Natural killer cell treated with Interleukin-12 subunit alpha and Interleukin-12 subunit beta and Interleukin-15 and Interleukin-18, amount 100 ng/mL, for 72 hours (primary cell): Measurements from ENCODE around the gene EPC2. TPM values are rescaled to one million over a fixed set of nuclear protein-coding genes. Genes with fewer than 3 reads are reported as not detected.
"Not testable (repeated sequence)": the region's sequence is repeated elsewhere in the genome, so short reads cannot be mapped to it uniquely, and the experiment has no call there.

Experiments
- ATAC-seq, 2 donors: fragments of 150-1000 bp; cut with Tn5 transposase in 1 of 2; sonication (Bioruptor Pico), chemical (Tn5 transposase) in 1 of 2; 2 replicates each; pipeline ENCODE4 v1.10.0; 2021
- DNase-seq: peaks from one replicate; pipeline ENCODE4 v3.0.0; 2022; ENCODE audit warnings: low spot score
- H3K27ac Mint-ChIP-seq, 2 donors: 1 replicate in 1 of 2; 2 replicates in 1 of 2; pipeline ENCODE4 v1.8.0; 2022; ENCODE audit warnings: mixed read lengths in 2 of 2, mild to moderate bottlenecking in 1 of 2, moderate library complexity in 1 of 2
- H3K27me3 Mint-ChIP-seq, 2 donors: 1 replicate in 1 of 2; 2 replicates in 1 of 2; pipeline ENCODE4 v1.8.0; 2022; ENCODE audit warnings: mixed read lengths in 2 of 2
- H3K36me3 Mint-ChIP-seq: one replicate; pipeline ENCODE4 v1.8.0; 2022; ENCODE audit warnings: mixed read lengths
- H3K4me1 Mint-ChIP-seq, 2 donors: 1 replicate in 1 of 2; 2 replicates in 1 of 2; pipeline ENCODE4 v1.8.0; 2022; ENCODE audit warnings: low read depth in 2 of 2, mixed read lengths in 2 of 2, mild to moderate bottlenecking in 1 of 2
- H3K4me3 Mint-ChIP-seq: one replicate; pipeline ENCODE4 v1.8.0; 2022; ENCODE audit warnings: mixed read lengths
- H3K9me3 Mint-ChIP-seq: 2 replicates; pipeline ENCODE4 v1.8.0; 2022; ENCODE audit warnings: mixed read lengths
- total RNA-seq, 2 donors: library from RNA; stranded (reverse); gene quantifications; one replicate each; pipeline ENCODE4 v1.2.3, GENCODE V29; 2022

The EPC2 gene
- total RNA-seq, 2 donors from 2014 or later: 27.1 to 33.1 TPM

DNA sequence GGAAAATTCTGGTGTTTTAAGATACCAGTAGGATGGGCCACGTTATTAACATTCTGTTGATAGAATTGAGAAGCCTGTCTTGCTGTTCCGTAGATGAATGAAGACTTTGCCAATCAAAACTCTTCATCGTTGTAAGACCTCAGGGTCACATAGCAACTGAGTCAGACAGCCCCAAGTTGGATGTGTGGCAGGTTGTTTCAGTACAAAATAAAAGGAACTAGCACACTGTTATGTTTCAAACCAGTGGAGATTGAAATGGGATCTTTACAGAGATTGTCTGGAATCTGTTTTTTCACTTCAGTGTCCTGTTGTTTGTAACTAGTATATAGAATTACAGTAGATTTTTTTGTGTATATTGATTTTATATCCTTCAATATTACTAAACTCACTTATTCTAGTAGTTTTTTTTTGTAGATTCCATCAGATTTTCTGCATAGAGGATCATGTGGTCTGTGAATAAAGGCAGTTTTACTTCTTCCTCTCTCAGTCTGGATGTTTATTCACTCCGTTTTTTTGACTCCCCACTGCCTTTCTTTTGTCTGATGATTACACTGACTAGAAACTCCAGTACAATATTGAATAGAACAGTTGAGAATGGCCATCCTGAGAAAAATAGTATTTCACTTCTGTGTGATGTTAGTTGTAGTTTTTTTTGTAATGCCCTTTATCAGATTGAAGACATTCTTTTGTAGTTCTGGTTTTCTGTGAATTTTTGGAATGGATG is 22.7 kb downstream of the EPC2 start:
- ATAC-seq (no peak), DNase-seq (no peak)
- Mint-ChIP-seq H3K4me1 (peaks cover 47 to 55% of the 10 kb centered on the region in 2 donors), H3K36me3 (no peaks in the 10 kb centered on the region), H3K27ac (no peak overlapping the region), H3K4me3 (no peak overlapping the region), H3K27me3 (no peaks in the 10 kb centered on the region), H3K9me3 (no peaks in the 10 kb centered on the region)

DNA sequence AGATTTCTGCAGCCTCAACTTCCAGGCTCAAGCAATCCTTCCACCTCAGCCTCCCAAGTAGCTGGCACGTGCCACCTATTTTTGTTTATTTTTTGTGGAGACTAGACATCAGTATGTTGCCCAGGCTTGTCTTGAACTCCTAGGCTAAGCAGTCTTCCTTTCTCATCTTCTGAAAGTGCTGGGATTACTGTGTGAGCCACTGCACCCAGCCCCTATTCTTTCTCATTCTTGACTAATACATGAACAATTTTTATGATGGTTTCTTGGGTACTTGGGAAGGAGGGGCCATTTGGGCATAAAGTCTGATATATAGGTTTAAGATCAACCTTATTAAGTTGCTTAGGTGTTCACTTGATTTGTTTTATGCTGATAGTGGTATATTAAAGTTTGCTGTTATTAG is 26.2 kb downstream of the EPC2 start:
- Mint-ChIP-seq H3K9me3 (no peaks in the 10 kb centered on the region), H3K36me3 (no peaks in the 10 kb centered on the region), H3K27me3 (no peaks in the 10 kb centered on the region), H3K4me3 (no peak overlapping the region), H3K27ac (no peak overlapping the region), H3K4me1 (peaks cover 63 to 77% of the 10 kb centered on the region in 2 donors)
- DNase-seq (no peak), ATAC-seq (no peak)

DNA sequence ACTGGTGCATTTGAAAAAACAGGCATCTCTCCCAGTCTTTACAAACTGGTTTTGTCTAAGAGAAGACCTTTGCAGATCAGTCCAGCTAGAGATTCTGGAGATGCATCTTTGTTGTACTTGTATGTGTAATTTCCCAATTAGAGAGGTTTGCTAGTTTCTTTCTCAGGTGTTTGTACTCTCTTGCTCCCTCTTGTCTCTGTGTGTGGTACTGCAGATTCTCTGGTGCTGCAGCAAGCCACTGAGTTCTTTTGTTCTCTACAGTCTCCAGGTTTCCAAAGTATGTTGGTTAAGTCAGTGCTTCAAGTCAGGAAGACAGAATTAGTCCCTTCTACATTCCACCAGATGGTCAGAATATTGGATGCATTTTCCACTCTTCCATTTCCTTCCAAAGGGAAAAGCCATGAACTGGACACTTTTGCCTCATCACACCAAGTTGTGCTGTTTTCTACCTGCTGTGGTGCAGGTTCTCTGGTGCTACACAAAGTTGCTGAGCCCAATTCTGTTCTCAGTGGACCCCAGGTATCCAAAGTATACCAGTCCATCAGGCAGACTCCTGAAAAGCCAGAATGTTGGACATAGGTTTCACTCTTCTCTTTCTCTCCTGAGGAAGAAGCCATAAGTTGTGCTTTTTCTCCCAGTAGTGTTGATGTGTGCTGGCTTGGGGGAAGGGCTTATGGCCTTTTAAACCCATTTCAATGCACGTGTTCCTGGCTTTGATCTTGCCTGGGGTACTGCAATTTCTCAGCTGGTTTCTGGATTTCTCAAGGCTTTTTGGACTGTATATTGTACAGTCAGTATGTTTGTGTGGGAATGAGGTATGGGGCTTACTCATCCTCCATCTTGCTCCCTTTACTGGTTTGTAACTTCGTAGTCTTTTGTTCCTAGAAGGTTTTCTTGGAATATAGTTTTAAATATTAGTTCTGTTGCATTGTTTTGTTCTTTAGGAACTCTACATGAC is 29.8 kb downstream of the EPC2 start:
- ATAC-seq (peak in 1 of 2 donors; percentile 46), DNase-seq (no peak)
- no peaks in the 10 kb centered on the region for H3K36me3 Mint-ChIP-seq
- H3K27me3 Mint-ChIP-seq: no peaks in the 10 kb centered on the region
- peaks cover 39 to 62% of the 10 kb centered on the region in 2 donors for H3K4me1 Mint-ChIP-seq
- H3K4me3 Mint-ChIP-seq: no peak overlapping the region
- no peaks in the 10 kb centered on the region for H3K9me3 Mint-ChIP-seq
- no peak overlapping the region for H3K27ac Mint-ChIP-seq

DNA sequence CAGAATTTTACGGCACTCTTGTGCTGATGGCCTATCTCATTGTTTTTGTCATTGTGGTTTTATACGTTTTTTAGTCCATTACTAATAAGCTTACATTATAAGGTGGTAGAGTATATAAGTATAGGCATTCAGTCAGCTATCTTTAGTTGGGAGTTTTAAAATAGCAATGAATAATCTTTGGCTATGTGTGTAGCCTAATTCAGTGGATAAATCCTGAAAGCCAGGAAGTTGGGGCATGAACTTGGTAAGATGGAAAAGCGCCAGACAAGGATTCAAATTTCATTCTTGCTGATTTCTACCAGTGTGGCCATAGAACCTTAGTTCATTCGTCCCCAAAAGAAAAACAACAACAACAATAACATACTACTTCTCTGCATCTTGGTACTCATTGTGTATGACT is 31.2 kb downstream of the EPC2 start:
- no peaks in the 10 kb centered on the region for H3K27me3 Mint-ChIP-seq
- H3K4me1 Mint-ChIP-seq: peaks cover 37 to 57% of the 10 kb centered on the region in 2 donors

DNA sequence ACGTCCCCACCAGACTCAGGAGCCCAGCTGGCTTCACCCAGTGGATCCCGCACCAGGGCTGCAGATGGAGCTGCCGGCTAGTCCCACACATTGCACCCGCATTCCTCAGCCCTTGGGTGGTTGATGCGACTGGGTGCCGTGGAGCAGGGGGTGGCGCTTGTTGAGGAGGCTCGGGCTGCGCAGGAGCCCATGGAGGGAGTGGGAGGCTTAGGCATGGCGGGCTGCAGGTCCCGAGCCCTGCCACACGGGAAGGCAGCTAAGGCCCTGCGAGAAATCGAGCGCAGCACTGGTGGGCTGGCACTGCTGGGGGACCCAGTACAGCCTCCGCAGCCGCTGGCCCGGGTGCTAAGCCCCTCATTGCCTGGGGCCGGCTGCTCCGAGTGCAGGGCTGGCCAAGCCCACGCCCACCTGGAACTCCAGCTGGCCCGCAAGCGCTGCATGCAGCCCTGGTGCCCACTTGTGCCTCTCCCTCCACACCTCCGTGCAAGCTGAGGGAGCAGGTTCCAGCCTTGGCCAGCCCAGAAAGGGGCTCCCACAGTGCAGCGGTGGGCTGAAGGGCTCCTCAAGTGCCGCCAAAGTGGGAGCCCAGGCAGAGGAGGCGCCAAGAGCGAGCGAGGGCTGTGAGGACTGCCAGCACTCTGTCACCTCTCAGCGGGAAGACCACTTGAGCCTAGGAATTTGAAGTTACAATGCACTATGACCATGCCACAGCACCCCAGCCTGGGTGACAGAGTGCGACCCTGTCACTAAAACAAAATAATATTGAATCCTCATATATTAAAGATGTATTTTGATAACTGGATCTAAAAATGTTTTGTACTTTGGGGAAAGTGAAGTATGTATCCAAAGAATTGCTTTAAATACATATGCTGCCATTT is 34.0 kb downstream of the EPC2 start:
- not testable (repeated sequence) for H3K4me3 Mint-ChIP-seq

More for the DNA sequence above, 31.2 kb downstream of the EPC2 start:
- ATAC-seq: no peak
- no peak for DNase-seq
- no peaks in the 10 kb centered on the region for H3K9me3 Mint-ChIP-seq
- no peak overlapping the region for H3K27ac Mint-ChIP-seq
- H3K36me3 Mint-ChIP-seq: no peaks in the 10 kb centered on the region
- no peak overlapping the region for H3K4me3 Mint-ChIP-seq

DNA sequence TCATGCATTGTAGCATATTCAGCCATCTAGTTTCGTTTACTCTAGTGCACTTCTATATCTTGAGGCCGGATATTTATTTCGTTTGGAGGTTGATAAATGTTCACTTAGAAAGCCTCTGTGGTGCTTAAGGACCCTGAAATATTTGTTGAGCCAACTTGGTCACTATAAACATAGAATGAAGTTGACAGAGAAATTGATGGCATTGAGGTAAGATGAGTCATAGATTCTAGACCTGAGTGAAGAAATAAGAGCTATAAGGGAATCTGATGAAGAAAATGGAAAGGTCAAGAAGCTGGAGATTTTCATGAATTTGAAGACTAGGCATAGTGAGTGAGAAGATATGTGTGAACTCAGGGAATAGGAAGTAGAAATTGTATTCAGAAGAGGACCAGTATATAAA is 35.9 kb downstream of the EPC2 start:
- ATAC-seq: no peak
- no peak overlapping the region for H3K27ac Mint-ChIP-seq

More for the DNA sequence above, 34.0 kb downstream of the EPC2 start:
- not testable (repeated sequence) for ATAC-seq, DNase-seq, H3K27me3 Mint-ChIP-seq, H3K9me3 Mint-ChIP-seq, H3K36me3 Mint-ChIP-seq, H3K27ac Mint-ChIP-seq
- peaks cover 35 to 49% of the 10 kb centered on the region in 2 donors for H3K4me1 Mint-ChIP-seq

DNA sequence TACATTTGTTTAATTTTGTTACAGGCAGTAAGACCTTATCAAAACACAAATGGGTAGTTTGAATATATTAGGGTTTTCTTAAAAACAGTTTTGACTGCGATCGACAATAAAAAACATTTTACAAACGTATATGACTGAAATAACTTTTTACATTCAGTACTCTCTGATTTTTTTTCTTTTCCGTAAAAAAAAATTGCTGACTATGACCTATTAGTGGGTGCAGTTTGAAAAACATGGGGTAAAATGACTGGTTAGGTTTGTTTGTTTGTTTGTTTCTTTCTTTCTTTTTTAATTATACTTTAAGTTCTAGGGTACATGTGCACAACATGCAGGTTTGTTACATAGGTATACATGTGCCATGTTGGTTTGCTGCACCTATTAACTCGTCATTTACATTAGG is 36.9 kb downstream of the EPC2 start:
- ATAC-seq (no peak), DNase-seq (no peak)
- no peak overlapping the region for H3K27ac Mint-ChIP-seq
- peaks cover 37 to 39% of the 10 kb centered on the region in 2 donors for H3K4me1 Mint-ChIP-seq
- H3K4me3 Mint-ChIP-seq: no peak overlapping the region
- no peaks in the 10 kb centered on the region for H3K36me3 Mint-ChIP-seq
- H3K9me3 Mint-ChIP-seq: no peaks in the 10 kb centered on the region
- H3K27me3 Mint-ChIP-seq: no peaks in the 10 kb centered on the region

More for the DNA sequence above, 35.9 kb downstream of the EPC2 start:
- Mint-ChIP-seq H3K4me1 (peaks cover 33 to 41% of the 10 kb centered on the region in 2 donors), H3K4me3 (no peak overlapping the region), H3K27me3 (no peaks in the 10 kb centered on the region), H3K36me3 (no peaks in the 10 kb centered on the region), H3K9me3 (no peaks in the 10 kb centered on the region)
- no peak for DNase-seq

DNA sequence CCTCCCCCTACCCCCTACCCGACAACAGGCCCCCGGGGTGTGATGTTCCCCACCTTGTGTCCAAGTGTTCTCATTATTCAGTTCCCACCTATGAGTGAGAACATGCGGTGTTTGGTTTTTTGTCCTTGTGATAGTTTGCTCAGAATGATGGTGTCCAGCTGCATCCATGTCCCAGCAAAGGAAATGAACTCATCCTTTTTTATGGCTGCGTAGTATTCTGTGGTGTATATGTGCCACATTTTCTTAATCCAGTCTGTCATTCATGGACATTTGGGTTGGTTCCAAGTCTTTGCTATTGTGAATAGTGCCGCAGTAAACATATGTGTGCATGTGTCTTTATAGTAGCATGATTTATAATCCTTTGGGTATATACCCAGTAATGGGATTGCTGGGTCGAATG is 37.3 kb downstream of the EPC2 start:
- not testable (repeated sequence) for H3K27me3 Mint-ChIP-seq, H3K9me3 Mint-ChIP-seq, H3K27ac Mint-ChIP-seq, DNase-seq, H3K4me3 Mint-ChIP-seq, ATAC-seq, H3K36me3 Mint-ChIP-seq
- H3K4me1 Mint-ChIP-seq: peaks cover 40% of the 10 kb centered on the region in 2 donors

DNA sequence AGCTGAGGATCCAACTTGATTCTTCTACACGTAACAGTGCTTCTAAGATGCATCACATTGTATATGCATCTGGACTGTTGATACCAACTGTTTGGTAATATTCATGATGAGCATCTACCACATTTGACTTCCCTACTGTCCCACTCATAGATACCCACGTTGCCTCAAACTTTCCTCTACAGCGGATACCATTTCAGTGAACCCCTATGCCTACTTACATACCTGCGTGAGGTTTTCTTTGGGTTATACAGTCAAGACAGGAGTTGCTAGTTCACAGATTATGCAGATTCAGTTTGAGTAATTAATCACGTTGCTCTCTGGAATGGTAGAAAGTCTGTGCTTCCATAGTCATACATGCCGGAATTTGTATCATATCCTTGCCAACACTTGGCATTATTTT is 40.0 kb downstream of the EPC2 start:
- peaks cover 55 to 57% of the 10 kb centered on the region in 2 donors for H3K4me1 Mint-ChIP-seq
- no peak overlapping the region for H3K4me3 Mint-ChIP-seq
- no peak overlapping the region for H3K27ac Mint-ChIP-seq

DNA sequence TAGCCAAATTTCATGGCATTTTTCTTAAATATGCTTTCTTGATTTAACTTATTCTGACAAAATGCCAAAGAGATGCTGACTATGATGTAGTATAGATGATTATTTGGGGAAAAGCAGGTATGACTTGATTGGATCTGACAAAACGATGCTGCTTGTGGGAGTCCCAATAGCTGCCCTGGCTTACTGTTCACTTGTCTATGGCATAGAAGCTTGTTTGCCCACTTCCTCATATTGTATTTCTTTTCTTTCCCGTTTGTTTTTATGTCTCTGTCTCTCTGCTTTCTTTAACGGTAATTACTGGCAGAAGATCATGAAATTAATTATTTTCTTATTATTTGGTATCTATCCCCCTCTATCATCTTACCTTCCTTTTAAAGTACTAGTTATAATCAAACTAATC is 43.0 kb downstream of the EPC2 start:
- Mint-ChIP-seq H3K27ac (no peak overlapping the region), H3K27me3 (no peaks in the 10 kb centered on the region), H3K4me3 (no peak overlapping the region), H3K4me1 (peaks cover 48 to 51% of the 10 kb centered on the region in 2 donors), H3K9me3 (no peaks in the 10 kb centered on the region), H3K36me3 (peaks cover 12% of the 10 kb centered on the region)
- ATAC-seq (no peak), DNase-seq (no peak)

More for the DNA sequence above, 40.0 kb downstream of the EPC2 start:
- no peaks in the 10 kb centered on the region for H3K36me3 Mint-ChIP-seq
- H3K27me3 Mint-ChIP-seq: no peaks in the 10 kb centered on the region
- no peak for ATAC-seq
- H3K9me3 Mint-ChIP-seq: no peaks in the 10 kb centered on the region
- DNase-seq: no peak

DNA sequence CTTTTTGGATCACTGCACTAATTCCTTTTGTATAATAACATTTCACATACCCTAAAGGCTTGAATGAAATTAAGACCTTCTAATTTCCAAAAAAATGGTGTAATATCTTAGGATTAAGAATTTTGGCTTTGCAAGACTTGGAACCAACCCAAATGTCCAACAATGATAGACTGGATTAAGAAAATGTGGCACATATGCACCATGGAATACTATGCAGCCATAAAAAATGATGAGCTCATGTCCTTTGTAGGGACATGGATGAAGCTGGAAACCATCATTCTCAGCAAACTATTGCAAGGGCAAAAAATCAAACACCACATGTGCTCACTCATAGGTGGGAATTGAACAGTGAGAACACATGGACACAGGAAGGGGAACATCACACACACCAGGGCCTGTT is 43.5 kb downstream of the EPC2 start:
- H3K4me1 Mint-ChIP-seq: peaks cover 44 to 47% of the 10 kb centered on the region in 2 donors
- H3K9me3 Mint-ChIP-seq, H3K4me3 Mint-ChIP-seq: not testable (repeated sequence)

DNA sequence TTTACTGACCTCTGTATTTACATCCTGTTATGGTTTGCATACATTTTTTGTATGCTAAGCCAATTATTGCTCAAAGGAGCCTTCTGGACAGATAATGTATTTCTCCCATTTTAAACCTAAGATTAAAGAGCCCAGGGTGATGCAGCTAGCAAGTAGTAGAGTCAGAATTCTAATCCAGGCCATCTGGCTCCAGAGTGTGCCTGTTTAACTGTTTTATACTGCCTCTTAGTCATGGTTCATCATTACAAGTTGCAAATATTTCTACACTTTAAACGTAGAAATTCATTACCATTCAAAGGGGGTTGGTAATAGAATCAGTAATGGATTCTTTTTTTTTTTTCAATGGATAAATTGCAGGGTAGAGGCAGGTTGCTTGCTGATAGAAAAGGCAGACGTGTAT is 52.4 kb downstream of the EPC2 start:
- no peak for DNase-seq
- H3K27me3 Mint-ChIP-seq: no peaks in the 10 kb centered on the region
- peaks cover 25 to 26% of the 10 kb centered on the region in 2 donors for H3K4me1 Mint-ChIP-seq
- peaks cover 8% of the 10 kb centered on the region for H3K9me3 Mint-ChIP-seq
- H3K4me3 Mint-ChIP-seq: no peak overlapping the region
- H3K27ac Mint-ChIP-seq: peak overlapping the region in 1 of 2 donors; percentile 4
- peaks cover 34% of the 10 kb centered on the region for H3K36me3 Mint-ChIP-seq
- ATAC-seq: no peak

More for the DNA sequence above, 43.5 kb downstream of the EPC2 start:
- H3K27me3 Mint-ChIP-seq, H3K27ac Mint-ChIP-seq, ATAC-seq, DNase-seq: not testable (repeated sequence)
- peaks cover 12% of the 10 kb centered on the region for H3K36me3 Mint-ChIP-seq

DNA sequence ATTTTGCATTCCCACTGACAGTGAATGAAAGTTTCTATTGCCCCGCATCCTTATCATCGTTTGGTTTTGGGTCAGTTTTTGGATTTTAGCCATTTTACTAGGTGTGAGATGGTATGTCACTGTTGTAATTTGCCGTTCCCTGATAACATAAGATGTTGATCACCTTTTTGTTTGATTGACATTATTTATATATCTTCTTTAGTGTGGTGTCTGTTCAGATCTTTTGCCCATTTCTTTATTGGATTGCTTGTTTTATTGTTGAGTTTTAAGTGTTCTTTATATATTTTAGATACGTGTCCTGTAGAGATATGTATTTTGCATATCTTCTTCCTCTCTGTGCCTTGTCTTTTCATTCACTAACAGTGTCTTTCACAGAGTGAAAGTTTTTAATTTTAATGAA is 55.3 kb downstream of the EPC2 start:
- H3K36me3 Mint-ChIP-seq: peaks cover 33% of the 10 kb centered on the region
- no peak overlapping the region for H3K4me3 Mint-ChIP-seq
- H3K9me3 Mint-ChIP-seq: peaks cover 8% of the 10 kb centered on the region
- DNase-seq (no peak), ATAC-seq (no peak)
- H3K4me1 Mint-ChIP-seq: peaks cover 38 to 41% of the 10 kb centered on the region in 2 donors
- H3K27ac Mint-ChIP-seq: no peak overlapping the region
- no peaks in the 10 kb centered on the region for H3K27me3 Mint-ChIP-seq
